Measurements from ENCODE around the gene PLA2G4C.

DNA sequence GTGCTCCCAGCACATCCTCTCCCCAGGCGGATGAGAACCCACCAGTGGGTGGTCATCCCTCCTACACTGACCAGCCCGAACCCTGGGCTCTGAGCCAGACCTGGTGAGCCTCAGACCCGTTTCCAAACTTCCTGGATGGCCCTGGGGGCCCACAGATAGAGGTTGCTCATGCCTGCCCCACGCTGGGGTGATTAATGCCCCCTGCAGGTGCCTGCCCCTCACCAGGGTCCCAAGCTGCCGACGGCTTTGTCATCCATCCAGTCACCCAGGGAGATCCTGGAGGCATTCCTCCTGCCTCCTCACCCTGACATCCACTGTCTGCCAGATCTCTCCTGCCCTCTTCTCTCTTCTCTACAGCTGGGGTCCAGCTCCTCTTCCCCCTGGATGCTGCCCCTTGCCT is 28.4 kb upstream of the PLA2G4C start:
- TF ChIP-seq CREB1 (IDR thresholded peaks at IDR 0.05; ENCODE audit: low read depth) (no peak), USF1 (IDR thresholded peaks at IDR 0.05) (no peak), TCF12 (IDR thresholded peaks at IDR 0.05; ENCODE audit: low read depth) (no peak), FOXM1 (IDR thresholded peaks at IDR 0.05; ENCODE audit: borderline replicate concordance, low read depth) (no peak), EGR1 (IDR thresholded peaks at IDR 0.05) (no peak), ZBTB7A (IDR thresholded peaks at IDR 0.05; ENCODE audit: low read depth) (no peak), EP300 (IDR thresholded peaks at IDR 0.05; ENCODE audit: borderline replicate concordance) (no peak)
- TF ChIP-seq, protein P1, sequence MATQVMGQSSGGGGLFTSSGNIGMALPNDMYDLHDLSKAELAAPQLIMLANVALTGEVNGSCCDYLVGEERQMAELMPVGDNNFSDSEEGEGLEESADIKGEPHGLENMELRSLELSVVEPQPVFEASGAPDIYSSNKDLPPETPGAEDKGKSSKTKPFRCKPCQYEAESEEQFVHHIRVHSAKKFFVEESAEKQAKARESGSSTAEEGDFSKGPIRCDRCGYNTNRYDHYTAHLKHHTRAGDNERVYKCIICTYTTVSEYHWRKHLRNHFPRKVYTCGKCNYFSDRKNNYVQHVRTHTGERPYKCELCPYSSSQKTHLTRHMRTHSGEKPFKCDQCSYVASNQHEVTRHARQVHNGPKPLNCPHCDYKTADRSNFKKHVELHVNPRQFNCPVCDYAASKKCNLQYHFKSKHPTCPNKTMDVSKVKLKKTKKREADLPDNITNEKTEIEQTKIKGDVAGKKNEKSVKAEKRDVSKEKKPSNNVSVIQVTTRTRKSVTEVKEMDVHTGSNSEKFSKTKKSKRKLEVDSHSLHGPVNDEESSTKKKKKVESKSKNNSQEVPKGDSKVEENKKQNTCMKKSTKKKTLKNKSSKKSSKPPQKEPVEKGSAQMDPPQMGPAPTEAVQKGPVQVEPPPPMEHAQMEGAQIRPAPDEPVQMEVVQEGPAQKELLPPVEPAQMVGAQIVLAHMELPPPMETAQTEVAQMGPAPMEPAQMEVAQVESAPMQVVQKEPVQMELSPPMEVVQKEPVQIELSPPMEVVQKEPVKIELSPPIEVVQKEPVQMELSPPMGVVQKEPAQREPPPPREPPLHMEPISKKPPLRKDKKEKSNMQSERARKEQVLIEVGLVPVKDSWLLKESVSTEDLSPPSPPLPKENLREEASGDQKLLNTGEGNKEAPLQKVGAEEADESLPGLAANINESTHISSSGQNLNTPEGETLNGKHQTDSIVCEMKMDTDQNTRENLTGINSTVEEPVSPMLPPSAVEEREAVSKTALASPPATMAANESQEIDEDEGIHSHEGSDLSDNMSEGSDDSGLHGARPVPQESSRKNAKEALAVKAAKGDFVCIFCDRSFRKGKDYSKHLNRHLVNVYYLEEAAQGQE (IDR thresholded peaks at IDR 0.05; ENCODE audit: low read depth), result no peak
